ENCODE data around the gene EDC4.

The EDC4 gene

DNA sequence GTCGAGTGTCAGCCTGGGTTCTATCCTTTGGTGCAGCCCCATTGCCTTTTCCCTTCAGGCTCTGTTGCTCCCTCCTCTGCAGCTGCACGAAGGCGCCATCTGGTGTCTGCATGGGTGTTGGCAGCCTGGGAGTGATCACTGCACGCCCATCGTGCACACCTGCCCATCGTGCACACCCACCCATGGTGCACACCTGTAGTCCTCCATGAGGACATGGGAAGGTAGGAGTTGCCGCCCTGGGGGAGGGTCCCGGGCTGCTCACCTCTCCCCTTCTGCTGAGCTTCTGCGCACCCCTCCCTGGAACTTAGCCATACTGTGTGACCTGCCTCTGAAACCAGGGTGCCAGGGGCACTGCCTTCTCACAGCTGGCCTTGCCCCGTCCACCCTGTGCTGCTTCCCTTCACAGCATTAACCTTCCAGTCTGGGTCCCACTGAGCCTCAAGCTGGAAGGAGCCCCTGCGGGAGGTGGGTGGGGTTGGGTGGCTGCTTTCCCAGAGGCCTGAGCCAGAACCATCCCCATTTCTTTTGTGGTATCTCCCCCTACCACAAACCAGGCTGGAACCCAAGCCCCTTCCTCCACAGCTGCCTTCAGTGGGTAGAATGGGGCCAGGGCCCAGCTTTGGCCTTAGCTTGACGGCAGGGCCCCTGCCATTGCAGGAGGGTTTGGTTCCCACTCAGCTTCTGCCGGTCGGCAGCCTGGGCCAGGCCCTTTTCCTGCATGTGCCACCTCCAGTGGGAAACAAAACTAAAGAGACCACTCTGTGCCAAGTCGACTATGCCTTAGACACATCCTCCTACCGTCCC, 55.9 kb downstream of the EDC4 start:
- Histone ChIP-seq H4K20me1 (peaks cover 75% of the 10 kb centered on the region), H3K4me2 (peak overlapping the region; percentile 91), H3K27ac (peak overlapping the region; percentile 82), H3K9ac (peak overlapping the region; percentile 40; the same call in 1 of the 2 replicates), H3K9me3 (no peaks in the 10 kb centered on the region), H3K27me3 (no peaks in the 10 kb centered on the region), H3K36me3 (peaks cover 69% of the 10 kb centered on the region), H3K4me1 (peaks cover 62% of the 10 kb centered on the region), H3K4me3 (no peak overlapping the region)
- no peak for TF ChIP-seq Cebpa-rat (IDR thresholded peaks at IDR 0.05)

DNA sequence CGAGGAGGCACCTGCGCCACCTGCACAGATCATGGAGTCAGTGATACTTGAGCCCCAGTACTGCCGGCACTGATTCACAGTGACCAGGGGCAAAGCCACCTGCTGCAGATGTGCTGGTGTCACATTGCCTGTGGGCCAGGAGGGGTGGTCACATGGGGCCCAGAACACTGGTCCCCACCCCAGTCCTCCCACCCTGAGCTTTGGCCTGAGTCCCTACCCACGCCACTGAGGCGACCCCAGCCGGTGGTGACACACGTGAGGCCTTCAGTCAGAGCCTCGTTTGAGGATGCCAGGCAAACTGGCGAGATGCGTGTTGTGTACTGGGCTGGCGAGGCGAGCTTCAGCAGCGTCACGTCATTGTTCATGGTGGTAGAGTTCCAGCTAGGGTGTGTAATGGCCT, 57.3 kb downstream of the EDC4 start:
- Histone ChIP-seq H4K20me1 (peaks cover 77% of the 10 kb centered on the region), H3K9me3 (no peaks in the 10 kb centered on the region), H3K9ac (no peak overlapping the region), H3K4me2 (no peak overlapping the region), H3K27me3 (no peaks in the 10 kb centered on the region), H3K27ac (no peak overlapping the region), H3K36me3 (peaks cover 78% of the 10 kb centered on the region), H3K4me1 (peaks cover 56% of the 10 kb centered on the region), H3K4me3 (no peak overlapping the region)
- no peak for TF ChIP-seq Cebpa-rat (IDR thresholded peaks at IDR 0.05)

DNA sequence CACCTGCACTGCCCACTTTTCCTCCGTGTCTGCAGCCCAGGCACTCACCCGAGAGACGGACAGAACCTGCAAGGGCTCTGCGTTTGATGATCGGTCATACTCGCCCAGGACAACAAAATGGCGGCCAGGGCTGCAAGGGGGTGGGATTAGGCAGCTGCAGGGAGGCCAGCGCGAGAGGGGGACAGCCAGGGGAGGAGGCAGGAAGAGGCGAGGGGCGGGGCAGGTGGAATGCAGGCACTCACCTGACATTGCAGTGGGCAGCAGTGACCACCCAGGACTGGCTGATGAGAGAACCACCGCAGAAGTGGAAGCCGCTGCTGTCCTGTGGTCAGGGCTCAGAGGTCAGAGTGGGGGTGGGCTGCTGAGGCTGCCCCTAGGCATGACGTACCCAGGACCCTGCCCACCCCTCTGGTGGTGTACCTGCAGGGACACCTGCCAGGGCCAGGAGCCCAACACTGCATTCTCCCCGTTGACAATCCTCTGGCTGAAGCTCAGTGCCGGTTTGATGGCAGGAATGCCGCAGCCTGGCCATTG, 57.9 kb downstream of the EDC4 start:
- no peak overlapping the region for H3K4me3 ChIP-seq
- peaks cover 81% of the 10 kb centered on the region for H3K36me3 ChIP-seq
- H4K20me1 ChIP-seq = peaks cover 76% of the 10 kb centered on the region
- H3K27me3 ChIP-seq = no peaks in the 10 kb centered on the region
- peaks cover 56% of the 10 kb centered on the region for H3K4me1 ChIP-seq
- no peak overlapping the region for H3K4me2 ChIP-seq
- H3K9ac ChIP-seq = no peak overlapping the region
- TF ChIP-seq Cebpa-rat (IDR thresholded peaks at IDR 0.05) = no peak
- H3K9me3 ChIP-seq = no peaks in the 10 kb centered on the region
- no peak overlapping the region for H3K27ac ChIP-seq
